Keratinocyte (primary cell): ENCODE results near the gene AK2. TPM values are rescaled to one million over a fixed set of nuclear protein-coding genes. Genes with fewer than 3 reads are reported as not detected.

Source experiments
- DNase-seq: peaks from one replicate; pipeline ENCODE4 v3.0.0-alpha.2; 2011; ENCODE audit warnings: low read depth, missing footprints, low spot score
- FAIRE-seq: peaks from 2 replicates; lab custom pipeline; 2011; peaks lifted over from hg19 to GRCh38; lab: Jason Lieb, UNC
- H2AFZ ChIP-seq: 2 replicates; pipeline ENCODE4 v1.6.0; 2012; ENCODE audit warnings: low read length, control low read depth, inconsistent platforms; ENCODE audit not compliant: control insufficient read depth
- H3K27ac ChIP-seq: 2 replicates; pipeline ENCODE4 v1.5.1; 2011; ENCODE audit warnings: low read length; ENCODE audit not compliant: control insufficient read depth, insufficient read depth
- H3K27me3 ChIP-seq: 3 replicates; pipeline ENCODE4 v1.6.0; 2011; ENCODE audit warnings: low read length; ENCODE audit not compliant: control insufficient read depth, insufficient read depth; ENCODE audit errors: extremely low read depth
- H3K36me3 ChIP-seq, 2 experiments: 2 replicates in 1 of 2; 3 replicates in 1 of 2; pipeline ENCODE4 v1.5.1; 2011; ENCODE audit warnings: low read length in 2 of 2, mild to moderate bottlenecking in 1 of 2; ENCODE audit not compliant: control insufficient read depth in 2 of 2, insufficient read depth in 2 of 2; ENCODE audit errors: extremely low read depth in 1 of 2
- H3K4me1 ChIP-seq: 3 replicates; pipeline ENCODE4 v1.5.1; 2011; ENCODE audit warnings: low read length; ENCODE audit not compliant: control insufficient read depth, insufficient read depth; ENCODE audit errors: extremely low read depth
- H3K4me2 ChIP-seq: 3 replicates; pipeline ENCODE4 v1.6.0; 2011; ENCODE audit warnings: low read depth, low read length; ENCODE audit not compliant: control insufficient read depth, insufficient read depth; ENCODE audit errors: extremely low read depth
- H3K4me3 ChIP-seq, 3 experiments: fragments of 200-600 bp in 1 of 3; sonication (generic) in 1 of 3; 2 replicates in 2 of 3; 3 replicates in 1 of 3; pipeline ENCODE4 v1.5.1; 2011 to 2016; ENCODE audit warnings: low read length in 3 of 3, mild to moderate bottlenecking in 3 of 3, control low read depth in 2 of 3, inconsistent platforms in 1 of 3, low read depth in 1 of 3, mixed read lengths in 1 of 3, mixed run types in 1 of 3, moderate library complexity in 1 of 3; ENCODE audit not compliant: control insufficient read depth in 2 of 3, insufficient read depth in 2 of 3; ENCODE audit errors: extremely low read depth in 1 of 3
- H3K79me2 ChIP-seq: 2 replicates; pipeline ENCODE4 v1.6.0; 2012; ENCODE audit warnings: low read length; ENCODE audit not compliant: control insufficient read depth, insufficient read depth
- H3K9ac ChIP-seq: 3 replicates; pipeline ENCODE4 v1.6.0; 2011; ENCODE audit warnings: low read length; ENCODE audit not compliant: control insufficient read depth, insufficient read depth; ENCODE audit errors: extremely low read depth
- H3K9me1 ChIP-seq: 3 replicates; pipeline ENCODE4 v1.6.0; 2011; ENCODE audit warnings: low read length; ENCODE audit not compliant: control insufficient read depth, insufficient read depth; ENCODE audit errors: extremely low read depth
- H3K9me3 ChIP-seq: 2 replicates; pipeline ENCODE4 v1.5.1; 2012; ENCODE audit warnings: low read depth, low read length; ENCODE audit not compliant: control insufficient read depth
- H4K20me1 ChIP-seq: 3 replicates; pipeline ENCODE4 v1.6.0; 2011; ENCODE audit warnings: low read length; ENCODE audit not compliant: control insufficient read depth, insufficient read depth; ENCODE audit errors: extremely low read depth
- CTCF ChIP-seq, 3 experiments: IDR thresholded peaks in 1 of 3; conservative IDR thresholded peaks in 1 of 3; optimal IDR thresholded peaks in 1 of 3; 2 replicates in 2 of 3; 3 replicates in 1 of 3; pipeline versions ENCODE3 to v1.5.1; 2011; ENCODE audit warnings: low read length in 3 of 3, mild to moderate bottlenecking in 3 of 3, moderate library complexity in 2 of 3, control low read depth in 1 of 3, inconsistent platforms in 1 of 3; ENCODE audit not compliant: insufficient read depth in 2 of 3; ENCODE audit errors: extremely low read depth in 1 of 3
- EZH2 ChIP-seq: IDR thresholded peaks from one replicate; pipeline ENCODE4 v1.6.1; 2012; ENCODE audit warnings: inconsistent platforms, mild to moderate bottlenecking, low read length, moderate library complexity
- dilution Hi-C: fragments of 300-500 bp; cut with MboI; formaldehyde crosslinking; loops from one replicate; pipeline ENCODE4 v1.7.0; 2020; ENCODE audit warnings: low sequenced_read_pairs; ENCODE audit not compliant: extremely low pct_ligation_motif_present
- polyA plus RNA-seq, 5 experiments: library from polyadenylated mRNA; depleted of rRNA in 3 of 5; stranded (reverse) in 3 of 5; stranded (forward) in 1 of 5; unstranded in 1 of 5; fragments of >200 nt; gene quantifications; 1 replicate in 1 of 5; 2 replicates in 3 of 5; 3 replicates in 1 of 5; pipeline versions ENCODE4 v1.2.1 to v1.2.3, GENCODE V29; 2011 to 2012; ENCODE audit warnings: missing spikeins in 2 of 5, low read depth in 1 of 5, low replicate concordance in 1 of 5

AK2 gene
- polyA plus RNA-seq, 1 donor (not counting 4 experiments of a cell fraction or from before 2014, with no cell fraction given) = 258 TPM

GRCh38 chr1:33022650-33023200 lies 14.0 kb downstream of the AK2 start:
- Histone ChIP-seq H3K4me3 (no peak overlapping the region), H3K9me3 (no peaks in the 10 kb centered on the region), H3K4me2 (no peak overlapping the region), H3K4me1 (peaks cover 6% of the 10 kb centered on the region), H3K9me1 (peaks cover 3% of the 10 kb centered on the region), H3K79me2 (peaks cover 42% of the 10 kb centered on the region), H3K36me3 (peaks cover 31 to 61% of the 10 kb centered on the region in 2 experiments), H4K20me1 (peaks cover 7% of the 10 kb centered on the region), H3K9ac (no peak overlapping the region), H3K27me3 (no peaks in the 10 kb centered on the region), H2AFZ (no peak overlapping the region), H3K27ac (no peak overlapping the region)
- TF ChIP-seq EZH2 (no peak), CTCF (optimal IDR thresholded peaks at IDR 0.05 in 1 of 3, IDR thresholded peaks at IDR 0.05 in 1 of 3, conservative IDR thresholded peaks at IDR 0.05 in 1 of 3; ENCODE audit: extremely low read depth in 1 of 3, insufficient read depth in 2 of 3, low read length in 3 of 3) (no peak)
- dilution Hi-C loops = no loop called here
- FAIRE-seq (no peak), DNase-seq (no peak)

GRCh38 chr1:33021567-33022431 lies 14.9 kb downstream of the AK2 start:
- dilution Hi-C loops = no loop called here
- H3K9me3 ChIP-seq = no peaks in the 10 kb centered on the region
- H3K27ac ChIP-seq = no peak overlapping the region
- peaks cover 6% of the 10 kb centered on the region for H3K4me1 ChIP-seq
- no peak overlapping the region for H2AFZ ChIP-seq
- H4K20me1 ChIP-seq = peaks cover 7% of the 10 kb centered on the region
- H3K27me3 ChIP-seq = no peaks in the 10 kb centered on the region
- no peak for FAIRE-seq
- no peak overlapping the region for H3K4me3 ChIP-seq
- DNase-seq = no peak
- H3K9ac ChIP-seq = no peak overlapping the region
- peaks cover 3% of the 10 kb centered on the region for H3K9me1 ChIP-seq
- no peak for TF ChIP-seq CTCF (optimal IDR thresholded peaks at IDR 0.05 in 1 of 3, IDR thresholded peaks at IDR 0.05 in 1 of 3, conservative IDR thresholded peaks at IDR 0.05 in 1 of 3; ENCODE audit: extremely low read depth in 1 of 3, insufficient read depth in 2 of 3, low read length in 3 of 3)
- TF ChIP-seq EZH2 = no peak
- peaks cover 35% of the 10 kb centered on the region for H3K79me2 ChIP-seq
- H3K4me2 ChIP-seq = no peak overlapping the region
- H3K36me3 ChIP-seq = peaks cover 36 to 69% of the 10 kb centered on the region in 2 experiments
